Liver (tissue), 3 donors: Measurements from ENCODE around the gene FAM53B.

Experiments used
- EGR1 ChIP-seq, 2 donors: IDR thresholded peaks; 2 replicates each; pipeline ENCODE4 v1.6.1; 2016 to 2018; ENCODE audit warnings: antibody characterized with exemption in 2 of 2, low read depth in 2 of 2
- JUND ChIP-seq, 2 donors: IDR thresholded peaks; 2 replicates each; pipeline ENCODE4 v1.6.1; 2016; ENCODE audit warnings: antibody characterized with exemption in 2 of 2
- MAX ChIP-seq: IDR thresholded peaks from 2 replicates; pipeline ENCODE4 v1.6.1; 2016; ENCODE audit warnings: antibody characterized with exemption
- SP1 ChIP-seq: IDR thresholded peaks from 2 replicates; pipeline ENCODE4 v1.6.1; 2018; ENCODE audit warnings: antibody characterized with exemption, mild to moderate bottlenecking
- TAF1 ChIP-seq: conservative IDR thresholded peaks from 2 replicates; pipeline ENCODE4 v1.6.1; 2016; ENCODE audit warnings: antibody characterized with exemption, mild to moderate bottlenecking
- YY1 ChIP-seq: IDR thresholded peaks from 2 replicates; pipeline ENCODE4 v1.6.1; 2016; ENCODE audit warnings: antibody characterized with exemption, mild to moderate bottlenecking
- TF ChIP-seq, protein P1 (sequence below): fragments of 150-350 bp; IDR thresholded peaks from 2 replicates; pipeline ENCODE4 v1.5.1; 2017; ENCODE audit warnings: improper control_type of control experiment, low read depth, low read length; ENCODE audit not compliant: missing input control
- TF ChIP-seq, protein P2 (sequence below): IDR thresholded peaks from 2 replicates; pipeline ENCODE4 v1.6.1; 2016; ENCODE audit warnings: antibody characterized with exemption, mild to moderate bottlenecking
- TF ChIP-seq, protein P3 (sequence below): IDR thresholded peaks from 2 replicates; pipeline ENCODE4 v1.6.1; 2016; ENCODE audit warnings: antibody characterized with exemption
- donor health status: healthy.
- donor health status: healthy.

DNA sequence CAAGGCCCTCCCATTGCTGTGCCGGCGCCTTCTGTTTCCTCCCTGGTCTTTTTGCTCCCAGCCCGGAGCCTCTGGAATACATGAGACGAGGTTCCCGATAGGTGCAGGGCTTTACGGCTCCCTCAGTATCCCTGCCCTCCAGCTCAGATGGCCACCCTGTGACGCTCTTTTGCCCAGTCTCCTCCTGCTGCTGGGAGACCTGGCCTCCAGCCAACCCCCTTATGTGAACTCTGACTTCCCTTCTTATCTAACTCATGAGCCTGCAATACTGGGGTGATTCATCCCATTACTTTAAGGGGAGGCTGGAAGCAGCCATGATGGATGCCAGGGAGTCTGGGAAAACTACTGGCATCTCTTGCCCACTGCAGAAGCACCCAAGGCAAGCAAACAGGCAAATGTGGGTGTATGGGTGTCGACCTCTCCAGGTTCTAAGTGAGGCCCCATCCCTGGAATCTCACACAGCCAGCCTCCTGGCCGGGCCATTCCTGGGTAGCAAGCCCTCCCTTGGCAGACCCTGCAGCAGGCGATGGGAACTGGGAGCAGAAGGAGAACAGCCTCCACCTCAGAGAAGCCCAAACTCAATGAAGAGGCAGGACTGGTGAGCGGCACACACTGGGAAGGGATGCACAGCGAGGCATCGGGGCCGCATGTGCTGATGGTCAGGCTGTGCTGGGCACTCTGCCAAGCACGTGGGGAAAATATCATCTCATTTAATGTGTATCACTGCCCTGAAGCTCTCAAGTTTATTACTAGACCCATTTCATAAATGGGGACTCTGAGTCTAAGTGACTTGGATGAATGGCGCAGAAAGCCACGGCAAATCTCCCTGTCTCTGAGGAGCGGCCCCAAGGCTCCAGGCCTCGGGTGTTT is 97.5 kb downstream of the FAM53B start:
- TF ChIP-seq MAX = no peak
- TF ChIP-seq, protein P1, sequence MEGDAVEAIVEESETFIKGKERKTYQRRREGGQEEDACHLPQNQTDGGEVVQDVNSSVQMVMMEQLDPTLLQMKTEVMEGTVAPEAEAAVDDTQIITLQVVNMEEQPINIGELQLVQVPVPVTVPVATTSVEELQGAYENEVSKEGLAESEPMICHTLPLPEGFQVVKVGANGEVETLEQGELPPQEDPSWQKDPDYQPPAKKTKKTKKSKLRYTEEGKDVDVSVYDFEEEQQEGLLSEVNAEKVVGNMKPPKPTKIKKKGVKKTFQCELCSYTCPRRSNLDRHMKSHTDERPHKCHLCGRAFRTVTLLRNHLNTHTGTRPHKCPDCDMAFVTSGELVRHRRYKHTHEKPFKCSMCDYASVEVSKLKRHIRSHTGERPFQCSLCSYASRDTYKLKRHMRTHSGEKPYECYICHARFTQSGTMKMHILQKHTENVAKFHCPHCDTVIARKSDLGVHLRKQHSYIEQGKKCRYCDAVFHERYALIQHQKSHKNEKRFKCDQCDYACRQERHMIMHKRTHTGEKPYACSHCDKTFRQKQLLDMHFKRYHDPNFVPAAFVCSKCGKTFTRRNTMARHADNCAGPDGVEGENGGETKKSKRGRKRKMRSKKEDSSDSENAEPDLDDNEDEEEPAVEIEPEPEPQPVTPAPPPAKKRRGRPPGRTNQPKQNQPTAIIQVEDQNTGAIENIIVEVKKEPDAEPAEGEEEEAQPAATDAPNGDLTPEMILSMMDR = no peak
- TF ChIP-seq, protein P2, sequence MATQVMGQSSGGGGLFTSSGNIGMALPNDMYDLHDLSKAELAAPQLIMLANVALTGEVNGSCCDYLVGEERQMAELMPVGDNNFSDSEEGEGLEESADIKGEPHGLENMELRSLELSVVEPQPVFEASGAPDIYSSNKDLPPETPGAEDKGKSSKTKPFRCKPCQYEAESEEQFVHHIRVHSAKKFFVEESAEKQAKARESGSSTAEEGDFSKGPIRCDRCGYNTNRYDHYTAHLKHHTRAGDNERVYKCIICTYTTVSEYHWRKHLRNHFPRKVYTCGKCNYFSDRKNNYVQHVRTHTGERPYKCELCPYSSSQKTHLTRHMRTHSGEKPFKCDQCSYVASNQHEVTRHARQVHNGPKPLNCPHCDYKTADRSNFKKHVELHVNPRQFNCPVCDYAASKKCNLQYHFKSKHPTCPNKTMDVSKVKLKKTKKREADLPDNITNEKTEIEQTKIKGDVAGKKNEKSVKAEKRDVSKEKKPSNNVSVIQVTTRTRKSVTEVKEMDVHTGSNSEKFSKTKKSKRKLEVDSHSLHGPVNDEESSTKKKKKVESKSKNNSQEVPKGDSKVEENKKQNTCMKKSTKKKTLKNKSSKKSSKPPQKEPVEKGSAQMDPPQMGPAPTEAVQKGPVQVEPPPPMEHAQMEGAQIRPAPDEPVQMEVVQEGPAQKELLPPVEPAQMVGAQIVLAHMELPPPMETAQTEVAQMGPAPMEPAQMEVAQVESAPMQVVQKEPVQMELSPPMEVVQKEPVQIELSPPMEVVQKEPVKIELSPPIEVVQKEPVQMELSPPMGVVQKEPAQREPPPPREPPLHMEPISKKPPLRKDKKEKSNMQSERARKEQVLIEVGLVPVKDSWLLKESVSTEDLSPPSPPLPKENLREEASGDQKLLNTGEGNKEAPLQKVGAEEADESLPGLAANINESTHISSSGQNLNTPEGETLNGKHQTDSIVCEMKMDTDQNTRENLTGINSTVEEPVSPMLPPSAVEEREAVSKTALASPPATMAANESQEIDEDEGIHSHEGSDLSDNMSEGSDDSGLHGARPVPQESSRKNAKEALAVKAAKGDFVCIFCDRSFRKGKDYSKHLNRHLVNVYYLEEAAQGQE = no peak
- TF ChIP-seq TAF1 = no peak
- no peak for TF ChIP-seq EGR1 (IDR thresholded peaks at IDR 0.05; ENCODE audit: low read depth in 2 of 2)
- TF ChIP-seq YY1 = peak; percentile 53
- TF ChIP-seq JUND (IDR thresholded peaks at IDR 0.05) = peak in 1 of 2 donors; percentile 37
- TF ChIP-seq, protein P3, sequence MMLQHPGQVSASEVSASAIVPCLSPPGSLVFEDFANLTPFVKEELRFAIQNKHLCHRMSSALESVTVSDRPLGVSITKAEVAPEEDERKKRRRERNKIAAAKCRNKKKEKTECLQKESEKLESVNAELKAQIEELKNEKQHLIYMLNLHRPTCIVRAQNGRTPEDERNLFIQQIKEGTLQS = no peak
- no peak for TF ChIP-seq SP1
